H9 (cell line): ENCODE measurements around the gene LRRC63. TPM values are rescaled to one million over a fixed set of nuclear protein-coding genes. Genes with fewer than 3 reads are reported as not detected.

ENCODE experiments used
- DNase-seq: peaks from one replicate; pipeline ENCODE4 v3.0.0-alpha.2; 2017
- H2AFZ ChIP-seq: one replicate; pipeline ENCODE4 v1.6.1; 2013; ENCODE audit warnings: mild to moderate bottlenecking, low read length, control low read depth, moderate library complexity
- H2AK5ac ChIP-seq: 2 replicates; pipeline ENCODE4 v1.6.1; 2013; ENCODE audit warnings: low read length, control low read depth, mixed read lengths; ENCODE audit not compliant: insufficient read length
- H2BK120ac ChIP-seq: one replicate; pipeline ENCODE4 v1.6.1; 2013; ENCODE audit warnings: low read depth, mild to moderate bottlenecking, low read length, control low read depth, inconsistent platforms; ENCODE audit not compliant: poor library complexity, severe bottlenecking
- H2BK12ac ChIP-seq: 2 replicates; pipeline ENCODE4 v1.6.1; 2013; ENCODE audit warnings: low read length, control low read depth, mixed read lengths, low read depth; ENCODE audit not compliant: insufficient read length
- H2BK15ac ChIP-seq: 2 replicates; pipeline ENCODE4 v1.6.1; 2013; ENCODE audit warnings: low read depth, low read length, control low read depth
- H2BK20ac ChIP-seq: one replicate; pipeline ENCODE4 v1.6.1; 2013; ENCODE audit warnings: low read depth, mild to moderate bottlenecking, low read length, control low read depth, inconsistent platforms; ENCODE audit not compliant: poor library complexity, severe bottlenecking
- H2BK5ac ChIP-seq: 2 replicates; pipeline ENCODE4 v1.6.1; 2013; ENCODE audit warnings: low read length, control low read depth, mixed read lengths; ENCODE audit not compliant: insufficient read length
- H3K14ac ChIP-seq: 2 replicates; pipeline ENCODE4 v1.6.1; 2013; ENCODE audit warnings: low read length, control low read depth; ENCODE audit not compliant: insufficient read depth
- H3K18ac ChIP-seq: 2 replicates; pipeline ENCODE4 v1.6.1; 2013; ENCODE audit warnings: low read depth, mild to moderate bottlenecking, mixed read lengths, low read length, control low read depth; ENCODE audit not compliant: insufficient read length
- H3K23ac ChIP-seq: 2 replicates; pipeline ENCODE4 v1.6.1; 2013; ENCODE audit warnings: low read length, control low read depth, mixed read lengths, low read depth; ENCODE audit not compliant: insufficient read length
- H3K23me2 ChIP-seq: 2 replicates; pipeline ENCODE4 v1.6.1; 2013; ENCODE audit warnings: low read depth, mild to moderate bottlenecking, mixed read lengths, low read length, control low read depth; ENCODE audit not compliant: insufficient read length, poor library complexity, severe bottlenecking
- H3K27ac ChIP-seq: 2 replicates; pipeline ENCODE4 v1.5.1; 2013; ENCODE audit warnings: low read length, control low read depth, mixed read lengths, low read depth; ENCODE audit not compliant: insufficient read length
- H3K27me3 ChIP-seq: 2 replicates; pipeline ENCODE4 v1.6.1; 2013; ENCODE audit warnings: low read length, control low read depth, inconsistent platforms; ENCODE audit not compliant: insufficient read depth
- H3K4ac ChIP-seq: 2 replicates; pipeline ENCODE4 v1.6.1; 2013; ENCODE audit warnings: low read depth, mild to moderate bottlenecking, control low read depth, inconsistent platforms, low read length, moderate library complexity
- H3K4me1 ChIP-seq: 2 replicates; pipeline ENCODE4 v1.6.1; 2013; ENCODE audit warnings: low read length, control low read depth, inconsistent platforms; ENCODE audit not compliant: insufficient read depth
- H3K4me2 ChIP-seq: 2 replicates; pipeline ENCODE4 v1.6.1; 2013; ENCODE audit warnings: low read length, control low read depth, mixed read lengths; ENCODE audit not compliant: insufficient read length, insufficient read depth
- H3K56ac ChIP-seq: 2 replicates; pipeline ENCODE4 v1.6.1; 2013; ENCODE audit warnings: low read depth, mild to moderate bottlenecking, mixed read lengths, low read length, control low read depth; ENCODE audit not compliant: insufficient read length
- H3K79me1 ChIP-seq: 2 replicates; pipeline ENCODE4 v1.6.1; 2013; ENCODE audit warnings: low read depth, mild to moderate bottlenecking, moderate library complexity, low read length, control low read depth, inconsistent platforms; ENCODE audit not compliant: insufficient read depth, poor library complexity, severe bottlenecking
- H3K79me2 ChIP-seq: 2 replicates; pipeline ENCODE4 v1.6.1; 2013; ENCODE audit warnings: low read length, control low read depth, inconsistent platforms; ENCODE audit not compliant: insufficient read depth
- H3K9ac ChIP-seq: 2 replicates; pipeline ENCODE4 v1.6.1; 2013; ENCODE audit warnings: low read length, control low read depth, mixed read lengths; ENCODE audit not compliant: insufficient read length; ENCODE audit errors: extremely low read depth
- H3K9me3 ChIP-seq: one replicate; pipeline ENCODE4 v1.6.1; 2013; ENCODE audit warnings: low read depth, low read length, inconsistent platforms; ENCODE audit not compliant: control insufficient read depth
- H3T11ph ChIP-seq: one replicate; pipeline ENCODE4 v1.6.1; 2013; ENCODE audit warnings: mild to moderate bottlenecking, low read length, control low read depth, inconsistent platforms
- H4K20me1 ChIP-seq: one replicate; pipeline ENCODE4 v1.6.1; 2013; ENCODE audit not compliant: control insufficient read depth, insufficient read length, insufficient read depth
- H4K5ac ChIP-seq: 2 replicates; pipeline ENCODE4 v1.6.1; 2013; ENCODE audit warnings: low read depth, mild to moderate bottlenecking, mixed read lengths, low read length, control low read depth; ENCODE audit not compliant: insufficient read length
- H4K8ac ChIP-seq: replicated peaks from 2 replicates; pipeline ENCODE4 v1.6.1; 2013; ENCODE audit warnings: low read length, control low read depth, mixed read lengths, low read depth; ENCODE audit not compliant: insufficient read length
- H4K91ac ChIP-seq: 2 replicates; pipeline ENCODE4 v1.6.1; 2013; ENCODE audit warnings: low read depth, mild to moderate bottlenecking, moderate library complexity, mixed read lengths, low read length, control low read depth; ENCODE audit not compliant: insufficient read length
- H3K27ac Mint-ChIP-seq, 3 experiments: 2 replicates in 2 of 3; 3 replicates in 1 of 3; pipeline ENCODE4 v1.8.0; 2020 to 2021; ENCODE audit warnings: mixed read lengths in 3 of 3, mild to moderate bottlenecking in 1 of 3, moderate library complexity in 1 of 3
- H3K27me3 Mint-ChIP-seq: 2 replicates; pipeline ENCODE4 v1.8.0; 2021; ENCODE audit warnings: low read depth, mild to moderate bottlenecking, moderate library complexity, mixed read lengths
- H3K36me3 Mint-ChIP-seq, 3 experiments: 2 replicates in 2 of 3; 3 replicates in 1 of 3; pipeline ENCODE4 v1.8.0; 2020 to 2021; ENCODE audit warnings: low read depth in 3 of 3, mixed read lengths in 3 of 3; ENCODE audit not compliant: insufficient read depth in 1 of 3
- H3K4me1 Mint-ChIP-seq, 2 experiments: 2 replicates each; pipeline ENCODE4 v1.8.0; 2020; ENCODE audit warnings: mixed read lengths in 2 of 2
- H3K4me3 Mint-ChIP-seq, 2 experiments: 2 replicates in 1 of 2; 3 replicates in 1 of 2; pipeline ENCODE4 v1.8.0; 2020 to 2021; ENCODE audit warnings: mild to moderate bottlenecking in 2 of 2, mixed read lengths in 2 of 2, moderate library complexity in 1 of 2
- H3K9me3 Mint-ChIP-seq, 2 experiments: 2 replicates in 1 of 2; 3 replicates in 1 of 2; pipeline ENCODE4 v1.8.0; 2020; ENCODE audit warnings: mild to moderate bottlenecking in 2 of 2, mixed read lengths in 2 of 2, moderate library complexity in 1 of 2
- WGBS: extraction: QIAGEN DNeasy Blood & Tissue Kit; methylation state at CpG from one replicate; pipeline ENCODE4 v1.1.7; 2013; ENCODE audit warnings: missing lambda C conversion rate, low lambda C conversion rate, mixed read lengths; ENCODE audit not compliant: insufficient read length; ENCODE audit errors: extremely low coverage; 5-methylcytosine and 5-hydroxymethylcytosine counted together
- total RNA-seq: library from RNA; stranded (reverse); gene quantifications from 2 replicates; pipeline ENCODE4 v1.2.1, GENCODE V29; 2021
- TF ChIP-seq, protein P1 (sequence below): fragments of 200-600 bp; sonication (generic); conservative IDR thresholded peaks from 3 replicates; pipeline ENCODE4 v1.8.0; 2021; ENCODE audit warnings: antibody characterized with exemption, mild to moderate bottlenecking

LRRC63 gene
- total RNA-seq, 1 experiment from 2014 or later, result not detected

DNA sequence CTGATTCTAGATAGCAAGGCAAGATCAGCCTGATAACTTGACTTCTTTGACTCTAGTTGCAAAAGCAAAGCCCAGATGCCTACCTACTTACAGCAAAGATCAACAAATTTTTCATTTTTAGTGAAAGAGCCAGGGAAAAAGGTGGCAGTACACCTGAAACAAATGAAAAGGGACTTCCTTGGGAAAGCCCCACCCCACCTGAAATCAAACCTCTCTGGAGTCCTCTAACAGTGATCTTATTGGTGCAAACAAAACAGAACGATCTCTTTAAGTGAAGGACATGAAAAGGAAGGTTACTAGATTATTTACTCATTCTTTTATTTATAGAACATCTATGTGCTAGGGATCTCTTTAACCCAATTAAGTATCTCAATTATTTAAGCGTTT lies 29.2 kb upstream of the LRRC63 start:
- Histone ChIP-seq H3K18ac (no peak overlapping the region), H4K5ac (no peak overlapping the region), H4K20me1 (no peaks in the 10 kb centered on the region), H3K27me3 (no peaks in the 10 kb centered on the region), H3K4me2 (no peak overlapping the region), H3K9me3 (no peaks in the 10 kb centered on the region), H3T11ph (no peak overlapping the region), H3K79me1 (no peaks in the 10 kb centered on the region), H3K56ac (no peak overlapping the region), H4K8ac (no peak overlapping the region), H2AK5ac (no peak overlapping the region), H2BK20ac (no peak overlapping the region), H3K79me2 (no peaks in the 10 kb centered on the region), H3K14ac (no peak overlapping the region), H3K23me2 (no peaks in the 10 kb centered on the region), H2BK15ac (no peak overlapping the region), H2AFZ (no peak overlapping the region), H3K27ac (no peak overlapping the region), H3K4me1 (peaks cover 3% of the 10 kb centered on the region; the same call in 1 of the 2 replicates), H3K9ac (no peak overlapping the region), H3K23ac (no peak overlapping the region), H2BK120ac (no peak overlapping the region), H4K91ac (no peak overlapping the region), H2BK12ac (no peak overlapping the region), H3K4ac (no peak overlapping the region), H2BK5ac (no peak overlapping the region)
- Mint-ChIP-seq H3K27ac (no peak overlapping the region), H3K4me1 (peaks cover 2 to 10% of the 10 kb centered on the region in 2 experiments), H3K27me3 (no peaks in the 10 kb centered on the region; the same call in 1 of the 2 replicates), H3K36me3 (no peaks in the 10 kb centered on the region), H3K9me3 (no peaks in the 10 kb centered on the region), H3K4me3 (no peak overlapping the region)
- TF ChIP-seq, protein P1, sequence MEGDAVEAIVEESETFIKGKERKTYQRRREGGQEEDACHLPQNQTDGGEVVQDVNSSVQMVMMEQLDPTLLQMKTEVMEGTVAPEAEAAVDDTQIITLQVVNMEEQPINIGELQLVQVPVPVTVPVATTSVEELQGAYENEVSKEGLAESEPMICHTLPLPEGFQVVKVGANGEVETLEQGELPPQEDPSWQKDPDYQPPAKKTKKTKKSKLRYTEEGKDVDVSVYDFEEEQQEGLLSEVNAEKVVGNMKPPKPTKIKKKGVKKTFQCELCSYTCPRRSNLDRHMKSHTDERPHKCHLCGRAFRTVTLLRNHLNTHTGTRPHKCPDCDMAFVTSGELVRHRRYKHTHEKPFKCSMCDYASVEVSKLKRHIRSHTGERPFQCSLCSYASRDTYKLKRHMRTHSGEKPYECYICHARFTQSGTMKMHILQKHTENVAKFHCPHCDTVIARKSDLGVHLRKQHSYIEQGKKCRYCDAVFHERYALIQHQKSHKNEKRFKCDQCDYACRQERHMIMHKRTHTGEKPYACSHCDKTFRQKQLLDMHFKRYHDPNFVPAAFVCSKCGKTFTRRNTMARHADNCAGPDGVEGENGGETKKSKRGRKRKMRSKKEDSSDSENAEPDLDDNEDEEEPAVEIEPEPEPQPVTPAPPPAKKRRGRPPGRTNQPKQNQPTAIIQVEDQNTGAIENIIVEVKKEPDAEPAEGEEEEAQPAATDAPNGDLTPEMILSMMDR, result no peak
- DNase-seq, result no peak
- no CpG with 5 or more reads among the region's 2 CpGs for WGBS
